ENCODE results near the gene RSBN1L.

RSBN1L gene

GRCh38 chr7:77796109-77796508 is 99.8 kb downstream of the RSBN1L start:
- DNase-seq (ENCODE audit: low spot score): no peak
- in situ Hi-C loops (cut with MboI; ENCODE audit: low sequenced_read_pairs, unreplicated experiment): loop anchor here (10.0 kb wide), 1 partner anchor 109 kb away; no protein-coding TSS in a partner anchor

DNA sequence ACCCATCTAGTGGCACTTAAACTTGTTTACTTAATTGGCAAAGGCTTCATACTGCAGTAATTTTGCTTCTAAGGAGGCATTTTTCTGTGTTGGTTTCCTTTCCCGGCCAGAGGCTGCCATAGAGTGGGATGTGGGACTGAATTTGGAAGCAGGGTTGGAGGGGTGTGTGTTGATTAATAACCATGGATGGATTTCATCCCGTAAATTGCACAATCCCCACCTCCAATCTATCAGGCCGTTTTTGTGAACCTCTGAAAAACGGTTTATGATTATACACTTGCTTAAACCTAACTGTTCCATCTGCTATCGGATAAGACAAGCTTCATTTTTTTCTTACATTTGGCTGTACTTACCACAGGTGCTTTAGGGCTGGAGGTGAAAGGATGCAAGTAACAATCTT is 100.7 kb downstream of the RSBN1L start:
- TF ChIP-seq, protein P1, sequence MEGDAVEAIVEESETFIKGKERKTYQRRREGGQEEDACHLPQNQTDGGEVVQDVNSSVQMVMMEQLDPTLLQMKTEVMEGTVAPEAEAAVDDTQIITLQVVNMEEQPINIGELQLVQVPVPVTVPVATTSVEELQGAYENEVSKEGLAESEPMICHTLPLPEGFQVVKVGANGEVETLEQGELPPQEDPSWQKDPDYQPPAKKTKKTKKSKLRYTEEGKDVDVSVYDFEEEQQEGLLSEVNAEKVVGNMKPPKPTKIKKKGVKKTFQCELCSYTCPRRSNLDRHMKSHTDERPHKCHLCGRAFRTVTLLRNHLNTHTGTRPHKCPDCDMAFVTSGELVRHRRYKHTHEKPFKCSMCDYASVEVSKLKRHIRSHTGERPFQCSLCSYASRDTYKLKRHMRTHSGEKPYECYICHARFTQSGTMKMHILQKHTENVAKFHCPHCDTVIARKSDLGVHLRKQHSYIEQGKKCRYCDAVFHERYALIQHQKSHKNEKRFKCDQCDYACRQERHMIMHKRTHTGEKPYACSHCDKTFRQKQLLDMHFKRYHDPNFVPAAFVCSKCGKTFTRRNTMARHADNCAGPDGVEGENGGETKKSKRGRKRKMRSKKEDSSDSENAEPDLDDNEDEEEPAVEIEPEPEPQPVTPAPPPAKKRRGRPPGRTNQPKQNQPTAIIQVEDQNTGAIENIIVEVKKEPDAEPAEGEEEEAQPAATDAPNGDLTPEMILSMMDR (IDR thresholded peaks at IDR 0.05; ENCODE audit: borderline replicate concordance, control extremely low read depth, extremely low read depth, insufficient read depth, missing control alignments): no peak
- no peak for DNase-seq (ENCODE audit: low spot score)
- in situ Hi-C loops (cut with MboI; ENCODE audit: low sequenced_read_pairs, unreplicated experiment): loop anchor here (10.0 kb wide), 1 partner anchor 108 kb away; no protein-coding TSS in a partner anchor

More at GRCh38 chr7:77796109-77796508, 99.8 kb downstream of the RSBN1L start:
- TF ChIP-seq, protein P1 (IDR thresholded peaks at IDR 0.05; ENCODE audit: borderline replicate concordance, control extremely low read depth, extremely low read depth, insufficient read depth, missing control alignments): no peak

DNA sequence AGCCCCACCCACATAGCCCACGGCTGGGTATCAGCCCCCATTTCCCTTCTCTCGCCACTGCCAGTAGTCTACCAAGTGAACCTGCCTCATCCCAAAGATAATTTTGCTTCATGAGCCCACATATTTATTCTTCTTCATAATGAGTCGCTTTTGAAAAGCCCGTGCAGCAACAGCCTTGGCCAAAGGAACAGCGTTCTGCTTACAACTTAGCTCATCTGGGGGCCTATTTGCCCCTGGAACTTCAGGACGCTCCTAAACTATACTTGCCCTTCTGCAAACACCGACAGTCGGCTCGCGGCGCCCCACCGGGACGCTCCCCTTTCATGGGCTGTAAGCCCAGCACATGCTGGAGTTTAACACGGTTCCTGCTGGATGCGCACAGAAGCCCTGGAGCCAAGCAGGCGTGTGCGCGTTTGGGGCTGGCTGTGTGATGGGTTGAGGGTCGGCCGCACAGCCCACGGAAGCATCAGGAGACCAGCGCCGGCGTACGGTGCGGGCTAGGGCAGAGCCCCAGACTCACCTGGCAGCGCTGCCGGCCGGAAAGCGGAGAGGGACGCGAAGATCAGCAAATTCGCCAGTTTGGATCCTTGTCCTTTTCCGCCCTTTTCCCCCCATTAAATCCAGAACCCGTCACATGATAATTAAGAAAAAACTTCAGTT is 101.6 kb downstream of the RSBN1L start:
- in situ Hi-C loops (cut with MboI; ENCODE audit: low sequenced_read_pairs, unreplicated experiment): loop anchor here (10.0 kb wide), 1 partner anchor 107 kb away; no protein-coding TSS in a partner anchor
- DNase-seq (ENCODE audit: low spot score): no peak
- TF ChIP-seq, protein P1 (IDR thresholded peaks at IDR 0.05; ENCODE audit: borderline replicate concordance, control extremely low read depth, extremely low read depth, insufficient read depth, missing control alignments): no peak

DNA sequence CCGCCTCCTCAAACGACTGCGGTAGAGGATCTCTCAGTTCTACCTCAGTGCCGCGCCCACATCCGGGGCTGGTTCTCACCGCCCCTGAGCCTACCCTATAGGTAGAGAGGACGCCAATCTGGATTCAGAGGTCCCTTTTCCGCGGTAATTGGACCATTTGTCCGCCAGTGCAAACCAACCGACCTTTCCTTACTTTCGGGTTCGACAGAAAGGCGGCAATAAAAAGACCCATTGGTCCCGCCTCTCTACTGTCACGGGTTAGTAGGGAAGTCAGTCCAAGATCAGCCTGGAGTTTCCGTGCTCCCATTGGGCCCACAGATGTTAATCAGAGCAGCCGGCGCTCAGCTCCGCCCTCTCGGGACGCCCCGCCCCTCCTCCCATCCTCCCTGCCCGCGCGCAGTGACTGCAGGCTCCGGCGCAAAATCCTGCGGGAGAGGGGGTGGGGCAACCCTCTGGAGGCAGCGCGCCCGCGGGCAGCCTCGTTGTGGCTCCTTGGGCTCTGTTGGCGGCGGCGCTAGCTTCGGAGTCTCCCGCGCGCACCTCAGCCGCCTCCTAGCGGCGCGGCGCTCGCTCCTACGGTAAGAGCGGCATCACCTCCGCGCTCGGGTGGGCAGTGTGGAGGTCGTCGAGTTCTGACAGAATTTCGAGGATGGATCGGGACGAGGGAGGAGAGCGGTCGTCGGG is 102.3 kb downstream of the RSBN1L start, which contains the start of the genes PHTF2 and TMEM60:
Gene PHTF2, plus strand, starts transcription at position 380 of the 684 bp plus-strand sequence.
Gene TMEM60, minus strand, starts transcription at position 41 of the 684 bp plus-strand sequence. CDS start 4,061 bp downstream, outside the sequence.
- TF ChIP-seq, protein P1 (IDR thresholded peaks at IDR 0.05; ENCODE audit: borderline replicate concordance, control extremely low read depth, extremely low read depth, insufficient read depth, missing control alignments): peak; percentile 50
- in situ Hi-C loops (cut with MboI; ENCODE audit: low sequenced_read_pairs, unreplicated experiment): loop anchor here (10.0 kb wide), 1 partner anchor 106 kb away; no protein-coding TSS in a partner anchor

GRCh38 chr7:77799078-77799964 is 103.1 kb downstream of the RSBN1L start:
- in situ Hi-C loops (cut with MboI; ENCODE audit: low sequenced_read_pairs, unreplicated experiment): loop anchor here (10.0 kb wide), 1 partner anchor 105 kb away; no protein-coding TSS in a partner anchor
- peak; percentile 32 for DNase-seq (ENCODE audit: low spot score)
- TF ChIP-seq, protein P1 (IDR thresholded peaks at IDR 0.05; ENCODE audit: borderline replicate concordance, control extremely low read depth, extremely low read depth, insufficient read depth, missing control alignments): no peak

More for the DNA sequence above, 102.3 kb downstream of the RSBN1L start, which contains the start of the genes PHTF2 and TMEM60:
- DNase-seq (ENCODE audit: low spot score): peak; percentile 94

All from GM13976 (cell line).